Esophagus (tissue), 2 donors: ENCODE data around the gene SLC39A7. TPM values are rescaled to one million over a fixed set of nuclear protein-coding genes. Genes with fewer than 3 reads are reported as not detected.

ENCODE experiments used
- H3K27ac ChIP-seq, 2 donors: one replicate each; pipeline ENCODE4 v1.5.1; 2013; ENCODE audit warnings: low read depth in 2 of 2, mild to moderate bottlenecking in 2 of 2, inconsistent platforms in 1 of 2, low read length in 1 of 2, moderate library complexity in 1 of 2
- H3K27me3 ChIP-seq, 2 donors: one replicate each; pipeline ENCODE4 v1.6.1; 2013; ENCODE audit warnings: low read length in 2 of 2, control low read depth in 1 of 2, mild to moderate bottlenecking in 1 of 2; ENCODE audit not compliant: insufficient read depth in 2 of 2, control insufficient read depth in 1 of 2
- H3K36me3 ChIP-seq, 2 donors: one replicate each; pipeline ENCODE4 v1.6.1; 2013; ENCODE audit warnings: low read length in 1 of 2; ENCODE audit not compliant: control insufficient read depth in 2 of 2, insufficient read depth in 2 of 2
- H3K4me1 ChIP-seq, 2 donors: one replicate each; pipeline ENCODE4 v1.6.1; 2013; ENCODE audit warnings: low read length in 1 of 2; ENCODE audit not compliant: control insufficient read depth in 2 of 2, insufficient read depth in 2 of 2
- H3K4me3 ChIP-seq, 2 donors: one replicate each; pipeline ENCODE4 v1.5.1; 2013; ENCODE audit warnings: low read length in 2 of 2, mild to moderate bottlenecking in 2 of 2, low read depth in 1 of 2, moderate library complexity in 1 of 2
- H3K9me3 ChIP-seq, 2 donors: one replicate each; pipeline ENCODE4 v1.6.1; 2013; ENCODE audit warnings: mild to moderate bottlenecking in 2 of 2, low read depth in 1 of 2, low read length in 1 of 2, moderate library complexity in 1 of 2; ENCODE audit not compliant: control insufficient read depth in 2 of 2, insufficient read depth in 1 of 2
- WGBS, 2 donors: extraction: QIAGEN DNeasy Blood & Tissue Kit; methylation state at CpG; one replicate each; pipeline ENCODE4 v1.1.7; 2013; 5-methylcytosine and 5-hydroxymethylcytosine counted together
- polyA plus RNA-seq, 2 donors: library from polyadenylated mRNA; stranded (reverse); fragments of 200-250 nt; gene quantifications; one replicate each; pipeline ENCODE4 v1.2.3, GENCODE V29; 2013
- donor health status: healthy with polysubstance abuse.
- donor health status: Bipolar disorder and iron deficiency.

SLC39A7 gene
- polyA plus RNA-seq, 2 donors, result 22.8 to 57.3 TPM

DNA sequence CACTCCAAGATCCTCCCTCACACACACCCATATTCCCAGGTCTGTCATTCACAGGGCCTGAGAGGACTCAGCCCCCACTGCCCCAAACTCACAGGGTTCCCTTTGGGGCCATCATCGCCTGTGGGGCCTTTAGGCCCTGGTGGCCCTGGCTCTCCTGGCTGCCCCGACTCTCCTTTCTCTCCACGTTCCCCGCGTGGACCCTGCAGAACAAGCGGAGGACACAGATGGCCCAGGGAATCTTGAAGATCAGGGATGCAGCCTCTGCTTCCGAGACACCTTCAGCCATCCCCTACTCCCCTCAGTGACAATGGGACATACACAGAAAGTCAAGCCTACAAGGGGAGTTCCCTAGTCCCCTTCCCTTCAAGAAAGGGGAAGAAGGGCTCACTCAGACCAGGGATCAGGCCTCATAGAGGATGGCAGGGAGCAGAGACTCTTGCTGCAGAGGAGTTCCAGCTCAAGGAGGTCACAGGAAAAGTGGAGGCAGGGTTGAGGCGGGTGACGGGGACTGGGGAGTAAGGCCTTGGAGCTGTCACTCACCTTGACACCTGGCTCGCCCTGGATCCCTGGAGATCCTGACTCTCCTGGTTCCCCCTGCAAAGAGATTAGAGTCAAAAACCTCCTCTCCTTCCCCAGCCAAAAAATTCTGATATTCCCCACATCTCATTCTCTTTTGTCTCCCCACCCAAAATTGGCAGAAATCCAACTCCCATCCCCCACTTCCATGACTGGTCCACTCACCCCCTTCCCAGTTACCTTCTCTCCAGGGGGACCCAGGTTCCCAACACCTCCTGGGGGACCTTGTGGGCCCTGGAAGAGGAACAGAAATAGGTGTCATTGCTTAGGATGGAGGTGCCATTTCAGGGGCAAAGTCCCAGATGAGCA, 31.1 kb upstream of the SLC39A7 start:
- 94 to 95% methylated on average over 10 of the region's 10 CpGs for WGBS, 2 donors
- H3K4me1 ChIP-seq, result peaks cover 0 to 3% of the 10 kb centered on the region in 2 donors
- no peak overlapping the region for H3K4me3 ChIP-seq
- H3K27me3 ChIP-seq, result no peaks in the 10 kb centered on the region
- H3K9me3 ChIP-seq, result no peaks in the 10 kb centered on the region
- no peaks in the 10 kb centered on the region for H3K36me3 ChIP-seq
- H3K27ac ChIP-seq, result no peak overlapping the region

- Histone ChIP-seq H3K4me1 (peaks cover 0 to 3% of the 10 kb centered on the region in 2 donors), H3K27ac (no peak overlapping the region), H3K9me3 (no peaks in the 10 kb centered on the region), H3K27me3 (no peaks in the 10 kb centered on the region), H3K4me3 (no peak overlapping the region), H3K36me3 (no peaks in the 10 kb centered on the region)
- 83% methylated on average over 8 to 9 of the region's 9 CpGs for WGBS, 2 donors
These were observed 30.3 kb upstream of the SLC39A7 start for GRCh38 chr6:33170176-33171015.

- H3K4me1 ChIP-seq, result peaks cover 0 to 3% of the 10 kb centered on the region in 2 donors
- no peak overlapping the region for H3K27ac ChIP-seq
- H3K36me3 ChIP-seq, result no peaks in the 10 kb centered on the region
- H3K9me3 ChIP-seq, result no peaks in the 10 kb centered on the region
- H3K27me3 ChIP-seq, result no peaks in the 10 kb centered on the region
- 82 to 84% methylated on average over 11 of the region's 11 CpGs for WGBS, 2 donors
- H3K4me3 ChIP-seq, result no peak overlapping the region
These were observed 29.4 kb upstream of the SLC39A7 start for GRCh38 chr6:33171016-33171879.

DNA sequence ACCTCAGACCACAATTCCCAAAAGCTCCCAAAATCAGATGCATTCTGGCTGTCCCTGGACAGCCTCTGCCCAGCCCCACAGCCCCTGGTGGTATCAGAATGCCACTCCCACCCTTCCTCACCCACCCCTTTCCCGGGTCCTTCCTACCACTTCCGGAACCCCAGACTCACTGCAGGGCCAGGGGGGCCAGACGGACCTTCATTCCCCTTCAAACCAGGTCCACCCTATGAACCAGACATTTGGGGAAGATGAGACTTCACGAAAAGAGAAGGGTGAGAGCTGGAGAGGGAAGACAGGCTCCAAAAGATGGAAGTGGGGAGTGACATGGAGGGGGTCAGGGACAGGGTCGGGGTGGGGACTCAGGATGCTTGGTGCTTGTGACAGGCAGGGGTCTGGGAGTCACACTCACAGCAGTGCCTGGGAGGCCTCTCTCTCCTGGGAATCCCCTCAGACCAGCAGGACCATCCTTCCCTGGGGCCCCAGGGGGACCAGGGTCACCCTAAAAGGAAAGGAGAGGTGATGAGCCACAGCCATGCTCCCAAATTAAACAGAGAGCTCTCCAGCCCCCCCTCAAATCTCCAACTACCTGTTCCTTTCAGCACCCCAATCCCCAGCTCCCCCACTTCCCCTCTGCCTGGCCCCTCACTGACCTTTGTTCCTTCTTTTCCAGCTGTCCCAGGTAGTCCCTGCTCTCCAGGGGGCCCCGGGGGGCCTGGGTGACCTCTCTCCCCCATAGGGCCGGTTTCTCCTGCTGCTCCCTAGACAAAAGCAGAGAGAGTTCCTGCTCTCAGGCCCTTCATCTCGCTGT, 28.6 kb upstream of the SLC39A7 start:
- no peaks in the 10 kb centered on the region for H3K36me3 ChIP-seq
- H3K4me1 ChIP-seq, result peaks cover 0 to 3% of the 10 kb centered on the region in 2 donors
- H3K27ac ChIP-seq, result no peak overlapping the region
- no peaks in the 10 kb centered on the region for H3K9me3 ChIP-seq
- no peaks in the 10 kb centered on the region for H3K27me3 ChIP-seq
- no peak overlapping the region for H3K4me3 ChIP-seq
- WGBS, 2 donors, result 62 to 63% methylated on average over 8 of the region's 8 CpGs

GRCh38 chr6:33172688-33173534, 27.8 kb upstream of the SLC39A7 start:
- Histone ChIP-seq H3K4me3 (no peak overlapping the region), H3K36me3 (no peaks in the 10 kb centered on the region), H3K9me3 (no peaks in the 10 kb centered on the region), H3K27ac (no peak overlapping the region), H3K4me1 (peaks cover 0 to 5% of the 10 kb centered on the region in 2 donors), H3K27me3 (no peaks in the 10 kb centered on the region)
- 57 to 58% methylated on average over 16 of the region's 16 CpGs for WGBS, 2 donors

DNA sequence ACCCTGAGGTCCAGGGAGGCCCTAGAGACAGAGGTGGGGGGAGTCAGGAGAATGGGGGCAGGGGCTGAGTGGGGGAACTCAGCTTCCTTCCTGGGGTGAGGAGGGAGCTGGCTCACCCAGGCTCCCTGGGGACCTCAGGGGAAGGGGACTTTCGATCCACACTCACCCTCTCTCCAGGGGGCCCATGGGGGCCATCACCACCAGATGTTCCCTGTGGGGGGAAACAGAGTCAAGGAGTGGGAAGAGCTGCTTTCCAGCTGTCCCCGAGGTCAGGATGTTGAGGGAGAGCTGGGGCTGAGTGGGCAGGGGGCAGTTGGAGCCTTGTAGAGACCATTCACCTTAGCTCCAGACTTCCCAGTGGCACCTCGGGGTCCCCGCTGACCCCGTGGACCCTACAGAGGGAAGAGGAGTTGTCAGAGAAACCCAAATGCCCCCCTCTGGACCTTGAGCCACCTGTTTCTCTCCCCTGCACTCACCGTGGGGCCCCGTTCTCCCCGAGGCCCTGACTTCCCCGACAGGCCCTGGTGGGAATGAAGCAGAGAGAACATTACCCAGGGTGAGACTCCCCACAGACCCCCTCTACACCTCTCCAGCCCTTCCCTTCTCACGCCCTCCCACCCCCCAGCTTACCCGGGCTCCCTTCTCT, 27.0 kb upstream of the SLC39A7 start:
- no peaks in the 10 kb centered on the region for H3K27me3 ChIP-seq
- H3K9me3 ChIP-seq, result no peaks in the 10 kb centered on the region
- 62 to 70% methylated on average over 11 of the region's 11 CpGs for WGBS, 2 donors
- no peak overlapping the region for H3K4me3 ChIP-seq
- H3K4me1 ChIP-seq, result peaks cover 0 to 5% of the 10 kb centered on the region in 2 donors
- H3K36me3 ChIP-seq, result no peaks in the 10 kb centered on the region
- H3K27ac ChIP-seq, result no peak overlapping the region

DNA sequence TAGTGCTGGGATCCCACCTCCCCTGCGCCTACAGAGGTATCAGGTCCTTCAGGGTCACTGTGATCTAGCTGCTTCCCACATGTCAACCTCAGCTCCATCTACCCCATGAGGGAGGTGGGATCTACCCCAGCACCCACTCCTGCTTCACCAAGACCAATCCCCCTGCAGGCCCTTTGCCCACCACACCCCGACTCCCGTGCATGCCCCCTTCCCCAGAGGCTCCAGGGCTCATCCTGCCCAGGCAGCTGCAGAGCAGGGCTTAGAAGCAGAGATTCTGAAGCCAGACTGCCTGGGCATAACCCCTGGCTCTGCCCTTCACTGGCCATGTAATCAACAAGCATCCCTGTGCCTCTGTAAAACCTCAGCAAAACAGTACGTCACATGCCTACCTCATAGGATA, 25.9 kb upstream of the SLC39A7 start:
- Histone ChIP-seq H3K36me3 (no peaks in the 10 kb centered on the region), H3K4me1 (peaks cover 0 to 5% of the 10 kb centered on the region in 2 donors), H3K27ac (no peak overlapping the region), H3K27me3 (no peaks in the 10 kb centered on the region), H3K4me3 (no peak overlapping the region), H3K9me3 (no peaks in the 10 kb centered on the region)
- WGBS, 2 donors, result 86 to 90% methylated on average over 4 of the region's 4 CpGs
